Kidney (tissue), 14 donors: ENCODE measurements around the gene SMAD9. TPM values are rescaled to one million over a fixed set of nuclear protein-coding genes. Genes with fewer than 3 reads are reported as not detected.

Experiments used
- DNase-seq, 5 donors: peaks; one replicate each; pipeline ENCODE4 v3.0.0-alpha.2; 2013 to 2020
- FAIRE-seq: peaks from 2 replicates; lab custom pipeline; 2012; peaks lifted over from hg19 to GRCh38; lab: Jason Lieb, UNC
- H3K27ac ChIP-seq, 2 donors: one replicate each; pipeline ENCODE4 v1.7.0; 2013; ENCODE audit warnings: low read depth in 2 of 2, low read length in 2 of 2, inconsistent platforms in 1 of 2
- H3K27me3 ChIP-seq: one replicate; pipeline ENCODE4 v1.7.1; 2013; ENCODE audit warnings: low read length, inconsistent platforms; ENCODE audit not compliant: control insufficient read depth, insufficient read depth
- H3K36me3 ChIP-seq, 3 donors: one replicate each; pipeline versions ENCODE4 v1.7.0 to v1.7.1; 2013; ENCODE audit warnings: low read length in 3 of 3, control low read depth in 1 of 3, inconsistent platforms in 1 of 3; ENCODE audit not compliant: insufficient read depth in 3 of 3, control insufficient read depth in 2 of 3
- H3K4me1 ChIP-seq, 3 donors: one replicate each; pipeline versions ENCODE4 v1.7.0 to v1.7.1; 2013; ENCODE audit warnings: low read length in 3 of 3, inconsistent platforms in 1 of 3, low read depth in 1 of 3; ENCODE audit not compliant: control insufficient read depth in 2 of 3, insufficient read depth in 2 of 3
- H3K4me3 ChIP-seq, 3 donors: one replicate each; pipeline versions ENCODE4 v1.7.0 to v1.8.1; 2013; ENCODE audit warnings: low read length in 3 of 3, control low read depth in 1 of 3, inconsistent platforms in 1 of 3
- H3K9ac ChIP-seq, 3 donors: one replicate each; pipeline versions ENCODE4 v1.7.0 to v1.7.1; 2013; ENCODE audit warnings: low read length in 3 of 3, control low read depth in 1 of 3, inconsistent platforms in 1 of 3
- H3K9me3 ChIP-seq, 3 donors: one replicate each; pipeline versions ENCODE4 v1.7.0 to v1.7.1; 2013; ENCODE audit warnings: low read length in 3 of 3, control low read depth in 1 of 3, inconsistent platforms in 1 of 3; ENCODE audit not compliant: control insufficient read depth in 2 of 3, insufficient read depth in 1 of 3
- CTCF ChIP-seq: IDR thresholded peaks from 3 replicates; pipeline ENCODE4 v1.5.1; 2012; ENCODE audit warnings: mild to moderate bottlenecking, moderate library complexity, borderline replicate concordance; ENCODE audit not compliant: insufficient read depth; ENCODE audit errors: extremely low read depth
- intact Hi-C: fragments of 100-400 bp; cut with DNase I; formaldehyde crosslinking; loops from one replicate; pipeline ENCODE4 v1.11.1; 2022
- polyA plus RNA-seq: library from polyadenylated mRNA; stranded (reverse); fragments of 350-450 nt; fragmentation: Illumina TruSeq; extraction: RNeasy Lipid Tissue Mini Kit (QIAGEN cat#74804); gene quantifications from one replicate; pipeline ENCODE4 v1.2.3, GENCODE V29; 2014; ENCODE audit warnings: low read depth, low replicate concordance; ENCODE audit not compliant: insufficient read depth
- total RNA-seq: library from RNA; stranded (reverse); fragmentation: NEBNext Ultra II Directional; extraction: Animal tissue kit (Norgen Biotek cat#: 25700); gene quantifications from one replicate; pipeline ENCODE4 v1.2.1, GENCODE V29; 2021
- donor health status: control.
- donor health status: control.
- donor health status: control.
- donor health status: control.
- donor health status: control.
- donor health status: DM: yes; HTN: yes; CAD: no.
- donor health status: Normal renal cell carcinoma (clear cell type).

SMAD9 gene
- total and polyA plus RNA-seq, 2 donors from 2014 or later = 3.5 to 13.1 TPM

- H3K36me3 ChIP-seq = no peaks in the 10 kb centered on the region
- no peak for DNase-seq
- H3K9ac ChIP-seq = no peak overlapping the region
- peaks cover 0 to 5% (median 0%) of the 10 kb centered on the region in 3 donors for H3K4me1 ChIP-seq
- no peak for TF ChIP-seq CTCF
- FAIRE-seq = no peak
- no peak overlapping the region for H3K27ac ChIP-seq
- no peaks in the 10 kb centered on the region for H3K27me3 ChIP-seq
- no peaks in the 10 kb centered on the region for H3K9me3 ChIP-seq
- intact Hi-C loops = no loop called here
- H3K4me3 ChIP-seq = no peak overlapping the region
Measured at GRCh38 chr13:36850790-36851438, 69.1 kb downstream of the SMAD9 start.

- FAIRE-seq = no peak
- peaks cover 0 to 5% (median 0%) of the 10 kb centered on the region in 3 donors for H3K4me1 ChIP-seq
Measured at GRCh38 chr13:36848199-36848982, 71.6 kb downstream of the SMAD9 start.

GRCh38 chr13:36847606-36848005 lies 72.4 kb downstream of the SMAD9 start:
- FAIRE-seq = no peak
- intact Hi-C loops = no loop called here
- Histone ChIP-seq H3K9ac (no peak overlapping the region), H3K4me1 (peaks cover 0 to 5% (median 0%) of the 10 kb centered on the region in 3 donors), H3K36me3 (no peaks in the 10 kb centered on the region), H3K27ac (no peak overlapping the region), H3K27me3 (no peaks in the 10 kb centered on the region), H3K9me3 (no peaks in the 10 kb centered on the region), H3K4me3 (no peak overlapping the region)
- DNase-seq = peak in 3 of 5 donors; percentile 18 to 38 (median 29)
- TF ChIP-seq CTCF = no peak

More at GRCh38 chr13:36848199-36848982, 71.6 kb downstream of the SMAD9 start:
- DNase-seq = peak in 1 of 5 donors; percentile 11
- Histone ChIP-seq H3K4me3 (no peak overlapping the region), H3K27ac (no peak overlapping the region), H3K9ac (no peak overlapping the region), H3K27me3 (no peaks in the 10 kb centered on the region), H3K9me3 (no peaks in the 10 kb centered on the region), H3K36me3 (no peaks in the 10 kb centered on the region)
- intact Hi-C loops = no loop called here
- TF ChIP-seq CTCF = no peak
